ENCODE measurements around the gene RBMS1.

GRCh38 chr2:160277151-160277550 lies 216.5 kb downstream of the RBMS1 start:
- TF ChIP-seq POLR2A (IDR thresholded peaks at IDR 0.05) (no peak), CTCF (IDR thresholded peaks at IDR 0.05) (no peak), POLR2AphosphoS5 (IDR thresholded peaks at IDR 0.05) (no peak), EP300 (IDR thresholded peaks at IDR 0.05) (no peak)

Measured in sigmoid colon (tissue), 4 donors.